Mammary epithelial cell (primary cell): Measurements from ENCODE around the gene CPED1.

Experiments
- EZH2 ChIP-seq: IDR thresholded peaks from 2 replicates; pipeline ENCODE4 v1.6.1; 2012; ENCODE audit warnings: low read length, inconsistent platforms, borderline replicate concordance
- TF ChIP-seq, protein P1 (sequence below), 2 donors: IDR thresholded peaks in 1 of 2; conservative IDR thresholded peaks in 1 of 2; 2 replicates each; pipeline ENCODE4 v1.5.1; 2011 to 2012; ENCODE audit warnings: inconsistent platforms in 2 of 2, low read length in 2 of 2, mild to moderate bottlenecking in 2 of 2, control low read depth in 1 of 2, low read depth in 1 of 2; ENCODE audit not compliant: insufficient read depth in 1 of 2; ENCODE audit errors: extremely low read depth in 1 of 2

DNA sequence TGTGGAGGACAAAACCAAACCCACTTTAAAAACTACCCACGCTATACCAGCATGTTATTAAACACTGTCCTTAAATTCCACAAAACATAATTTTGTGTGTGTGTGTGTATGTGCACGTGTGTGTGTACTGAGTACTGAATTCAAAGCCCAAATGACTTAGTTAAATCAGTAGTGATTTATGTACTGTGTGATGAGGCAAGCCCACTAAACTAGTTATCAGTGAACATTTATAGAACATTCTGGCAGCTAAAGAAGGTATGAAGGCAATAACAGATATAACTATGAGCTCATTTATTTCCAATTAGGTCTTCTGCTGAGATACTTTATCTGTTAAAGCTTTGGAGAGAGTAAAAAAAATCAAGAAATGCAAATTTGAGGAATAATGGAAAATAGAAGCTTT is 115.1 kb downstream of the CPED1 start:
- TF ChIP-seq, protein P1, sequence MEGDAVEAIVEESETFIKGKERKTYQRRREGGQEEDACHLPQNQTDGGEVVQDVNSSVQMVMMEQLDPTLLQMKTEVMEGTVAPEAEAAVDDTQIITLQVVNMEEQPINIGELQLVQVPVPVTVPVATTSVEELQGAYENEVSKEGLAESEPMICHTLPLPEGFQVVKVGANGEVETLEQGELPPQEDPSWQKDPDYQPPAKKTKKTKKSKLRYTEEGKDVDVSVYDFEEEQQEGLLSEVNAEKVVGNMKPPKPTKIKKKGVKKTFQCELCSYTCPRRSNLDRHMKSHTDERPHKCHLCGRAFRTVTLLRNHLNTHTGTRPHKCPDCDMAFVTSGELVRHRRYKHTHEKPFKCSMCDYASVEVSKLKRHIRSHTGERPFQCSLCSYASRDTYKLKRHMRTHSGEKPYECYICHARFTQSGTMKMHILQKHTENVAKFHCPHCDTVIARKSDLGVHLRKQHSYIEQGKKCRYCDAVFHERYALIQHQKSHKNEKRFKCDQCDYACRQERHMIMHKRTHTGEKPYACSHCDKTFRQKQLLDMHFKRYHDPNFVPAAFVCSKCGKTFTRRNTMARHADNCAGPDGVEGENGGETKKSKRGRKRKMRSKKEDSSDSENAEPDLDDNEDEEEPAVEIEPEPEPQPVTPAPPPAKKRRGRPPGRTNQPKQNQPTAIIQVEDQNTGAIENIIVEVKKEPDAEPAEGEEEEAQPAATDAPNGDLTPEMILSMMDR (conservative IDR thresholded peaks at IDR 0.05 in 1 of 2, IDR thresholded peaks at IDR 0.05 in 1 of 2; ENCODE audit: extremely low read depth in 1 of 2, insufficient read depth in 1 of 2, low read depth in 1 of 2, low read length in 2 of 2): no peak
- no peak for TF ChIP-seq EZH2
